A673 (cell line): ENCODE results near the gene ERF. TPM values are rescaled to one million over a fixed set of nuclear protein-coding genes. Genes with fewer than 3 reads are reported as not detected.
A peak's percentile ranks its signal among the peaks of the same experiment; 100 is the strongest.

Source experiments
- BruUV-seq: library from RNA; stranded (reverse); fragments of 400-500 nt; replicated peaks from 2 replicates; lab custom pipeline; 2021; lab: Mats Ljungman, UMichigan
- CTCF ChIA-PET: fragments of 300-600 bp; sonication (Branson Sonifier 250); formaldehyde crosslinking; loops from one replicate; lab custom pipeline; 2022; ENCODE audit warnings: antibody characterized with exemption; lab: Charles Lee
- POLR2A ChIA-PET: fragments of 300-600 bp; sonication (Branson Sonifier 250); formaldehyde crosslinking; loops from one replicate; lab custom pipeline; 2022; ENCODE audit warnings: antibody characterized with exemption; ENCODE audit not compliant: low non-redundant PET; lab: Charles Lee
- DNase-seq: peaks from one replicate; pipeline ENCODE4 v3.0.0-alpha.2; 2015; ENCODE audit warnings: low spot score
- H3K27ac ChIP-seq: fragments of 200-600 bp; sonication (generic); 2 replicates; pipeline ENCODE4 v1.5.1; 2016; ENCODE audit warnings: mixed run types, low read depth, mild to moderate bottlenecking, mixed read lengths, antibody characterized with exemption, low read length; ENCODE audit not compliant: poor library complexity, severe bottlenecking
- H3K27me3 ChIP-seq: fragments of 200-600 bp; sonication (generic); replicated peaks from 2 replicates; pipeline ENCODE4 v1.6.1; 2017; ENCODE audit warnings: mixed run types, low read depth, mild to moderate bottlenecking, mixed read lengths, antibody characterized with exemption, low read length; ENCODE audit not compliant: insufficient read depth, poor library complexity
- H3K36me3 ChIP-seq: fragments of 200-600 bp; sonication (generic); 2 replicates; pipeline ENCODE4 v1.6.1; 2016; ENCODE audit warnings: mixed run types, mild to moderate bottlenecking, mixed read lengths, antibody characterized with exemption, low read length; ENCODE audit not compliant: insufficient read depth, poor library complexity, severe bottlenecking
- H3K4me1 ChIP-seq: fragments of 200-600 bp; sonication (generic); 2 replicates; pipeline ENCODE4 v1.6.1; 2017; ENCODE audit warnings: mixed run types, mild to moderate bottlenecking, mixed read lengths, antibody characterized with exemption, low read length; ENCODE audit not compliant: insufficient read depth, poor library complexity, severe bottlenecking
- H3K4me3 ChIP-seq: fragments of 200-600 bp; sonication (generic); 2 replicates; pipeline ENCODE4 v1.5.1; 2016; ENCODE audit warnings: low read depth, mixed run types, mild to moderate bottlenecking, mixed read lengths, low read length; ENCODE audit not compliant: poor library complexity, severe bottlenecking
- H3K9me3 ChIP-seq: fragments of 200-600 bp; sonication (generic); 2 replicates; pipeline ENCODE4 v1.6.1; 2016; ENCODE audit warnings: mixed run types, low read depth, mild to moderate bottlenecking, mixed read lengths, antibody characterized with exemption, low read length; ENCODE audit not compliant: poor library complexity, severe bottlenecking
- CTCF ChIP-seq: fragments of 300-800, 200-600 bp; sonication (generic); conservative IDR thresholded peaks from 2 replicates; pipeline ENCODE4 v1.5.1; 2017; ENCODE audit warnings: low read depth, mild to moderate bottlenecking, antibody characterized with exemption, low read length, moderate library complexity, mixed read lengths
- EZH2 ChIP-seq: fragments of 200-600 bp; sonication (generic); IDR thresholded peaks from 2 replicates; pipeline ENCODE4 v1.6.1; 2017; ENCODE audit warnings: borderline replicate concordance, low read depth, mild to moderate bottlenecking, mixed read lengths, antibody characterized with exemption, low read length; ENCODE audit not compliant: poor library complexity, severe bottlenecking
- intact Hi-C: fragments of 100-400 bp; cut with micrococcal nuclease; formaldehyde crosslinking; loops from one replicate; pipeline ENCODE4 v1.10.0; 2022; ENCODE audit not compliant: unreplicated experiment
- total RNA-seq: library from RNA; stranded (reverse); gene quantifications from 2 replicates; pipeline ENCODE4 v1.2.3, GENCODE V29; 2021

The ERF gene
- total RNA-seq, 1 experiment from 2014 or later, result 164 TPM

DNA sequence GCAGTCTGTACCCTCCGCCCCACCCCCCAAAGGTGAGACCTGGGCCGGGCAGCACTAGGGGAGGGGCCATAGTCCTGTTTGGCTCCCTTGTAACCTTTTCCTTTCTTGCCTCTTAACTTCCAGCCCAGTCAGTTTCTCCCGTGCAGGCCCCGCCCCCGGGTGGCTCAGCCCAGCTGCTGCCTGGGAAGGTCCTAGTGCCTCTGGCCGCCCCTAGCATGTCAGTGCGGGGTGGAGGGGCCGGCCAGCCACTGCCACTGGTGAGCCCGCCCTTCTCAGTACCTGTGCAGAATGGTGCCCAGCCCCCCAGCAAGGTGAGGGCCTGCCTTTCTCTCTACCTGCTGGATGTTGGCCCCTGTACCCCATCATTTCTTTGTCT is 36.5 kb upstream of the ERF start:
- intact Hi-C loops, result no loop called here
- Histone ChIP-seq H3K4me3 (no peak overlapping the region), H3K27ac (no peak overlapping the region), H3K27me3 (no peaks in the 10 kb centered on the region), H3K9me3 (no peaks in the 10 kb centered on the region), H3K36me3 (peaks cover 97% of the 10 kb centered on the region), H3K4me1 (peaks cover under 1% of the 10 kb centered on the region)
- ChIA-PET POLR2A (no interaction called here), CTCF (no interaction called here)
- no TSS peak for BruUV-seq
- no peak for TF ChIP-seq CTCF
- no peak for TF ChIP-seq EZH2
- no peak for DNase-seq

GRCh38 chr19:42290523-42291434 is 35.9 kb upstream of the ERF start:
- H3K36me3 ChIP-seq, result peaks cover 91% of the 10 kb centered on the region
- POLR2A ChIA-PET, result no interaction called here
- BruUV-seq, result no TSS peak

DNA sequence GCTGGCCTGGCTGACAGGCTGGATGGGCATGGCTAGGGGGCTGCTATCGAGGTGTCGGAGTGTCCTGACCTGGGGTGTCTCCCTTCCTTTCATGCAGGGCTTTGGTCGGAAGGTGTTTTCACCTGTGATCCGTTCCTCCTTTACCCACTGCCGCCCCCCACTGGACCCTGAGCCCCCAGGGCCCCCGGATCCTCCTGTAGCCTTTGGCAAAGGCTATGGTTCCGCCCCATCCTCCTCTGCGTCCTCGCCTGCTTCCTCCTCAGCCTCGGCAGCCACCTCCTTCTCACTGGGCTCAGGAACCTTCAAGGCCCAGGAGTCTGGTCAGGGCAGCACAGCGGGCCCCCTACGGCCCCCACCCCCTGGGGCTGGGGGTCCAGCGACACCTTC is 35.2 kb upstream of the ERF start:
- H3K27ac ChIP-seq, result no peak overlapping the region
- TF ChIP-seq CTCF, result no peak
- no peak for TF ChIP-seq EZH2
- H3K27me3 ChIP-seq, result no peaks in the 10 kb centered on the region
- POLR2A ChIA-PET, result no interaction called here
- no TSS peak for BruUV-seq
- H3K36me3 ChIP-seq, result peaks cover 85% of the 10 kb centered on the region
- DNase-seq, result no peak
- no peaks in the 10 kb centered on the region for H3K9me3 ChIP-seq
- CTCF ChIA-PET, result no interaction called here
- intact Hi-C loops, result no loop called here
- H3K4me1 ChIP-seq, result peaks cover 13% of the 10 kb centered on the region
- H3K4me3 ChIP-seq, result no peak overlapping the region

More at GRCh38 chr19:42290523-42291434, 35.9 kb upstream of the ERF start:
- TF ChIP-seq EZH2 (no peak), CTCF (peak; percentile 48)
- CTCF ChIA-PET, result no interaction called here
- H3K27me3 ChIP-seq, result no peaks in the 10 kb centered on the region
- H3K9me3 ChIP-seq, result no peaks in the 10 kb centered on the region
- H3K4me1 ChIP-seq, result peaks cover 7% of the 10 kb centered on the region
- H3K27ac ChIP-seq, result no peak overlapping the region
- intact Hi-C loops, result no loop called here
- peak; percentile 54 for DNase-seq
- H3K4me3 ChIP-seq, result no peak overlapping the region
